Daoy (cell line): ENCODE results near the gene SPOPL. TPM values are rescaled to one million over a fixed set of nuclear protein-coding genes. Genes with fewer than 3 reads are reported as not detected.
A peak's percentile ranks its signal among the peaks of the same experiment; 100 is the strongest.
"Not testable (repeated sequence)": the region's sequence is repeated elsewhere in the genome, so short reads cannot be mapped to it uniquely, and the experiment has no call there.

Experiments used
- DNase-seq: peaks from one replicate; pipeline ENCODE4 v3.0.0-alpha.2; 2015; ENCODE audit warnings: low read depth
- total RNA-seq: library from RNA; depleted of rRNA; stranded (reverse); fragments of >200 nt; shearing (Covaris generic); gene quantifications from 2 replicates; pipeline ENCODE4 v1.2.3, GENCODE V29; 2014

SPOPL gene
- total RNA-seq, 1 experiment from 2014 or later = 11.5 TPM

DNA sequence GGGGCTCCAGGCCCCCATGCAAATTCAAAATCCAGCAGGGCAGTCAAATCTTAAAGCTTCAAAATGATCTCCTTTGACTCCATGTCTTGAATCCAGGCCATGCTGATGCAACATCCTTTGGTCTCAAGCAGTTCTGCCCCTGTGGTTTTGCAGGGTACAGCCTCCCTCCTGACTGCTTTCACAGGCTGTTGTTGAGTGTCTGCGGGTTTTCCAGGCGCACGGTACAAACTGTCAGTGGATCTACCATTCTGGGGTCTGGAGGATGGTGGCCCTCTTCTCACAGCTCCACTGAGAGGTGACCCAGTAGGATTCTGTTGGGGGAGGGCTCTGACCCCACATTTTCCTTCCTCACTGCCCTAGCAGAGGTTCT, 22.1 kb downstream of the SPOPL start:
- DNase-seq = not testable (repeated sequence)

DNA sequence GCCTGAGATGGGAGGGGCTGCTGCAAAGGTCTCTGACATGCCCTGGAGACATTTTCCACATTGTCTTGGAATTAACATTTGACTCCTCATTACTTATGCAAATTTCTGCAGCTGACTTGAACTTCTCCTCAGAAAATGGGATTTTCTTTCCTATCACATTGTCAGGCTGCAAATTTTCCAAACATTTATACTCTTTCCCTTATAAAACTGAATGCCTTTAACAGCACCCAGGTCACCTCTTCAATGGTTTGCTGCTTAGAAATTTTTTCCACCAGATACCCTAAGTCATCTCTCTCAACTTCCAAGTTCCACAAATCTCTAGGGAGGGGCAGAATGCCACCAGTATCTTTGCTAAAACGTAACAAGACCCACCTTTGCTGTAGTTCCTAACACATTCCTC, 22.8 kb downstream of the SPOPL start:
- not testable (repeated sequence) for DNase-seq

DNA sequence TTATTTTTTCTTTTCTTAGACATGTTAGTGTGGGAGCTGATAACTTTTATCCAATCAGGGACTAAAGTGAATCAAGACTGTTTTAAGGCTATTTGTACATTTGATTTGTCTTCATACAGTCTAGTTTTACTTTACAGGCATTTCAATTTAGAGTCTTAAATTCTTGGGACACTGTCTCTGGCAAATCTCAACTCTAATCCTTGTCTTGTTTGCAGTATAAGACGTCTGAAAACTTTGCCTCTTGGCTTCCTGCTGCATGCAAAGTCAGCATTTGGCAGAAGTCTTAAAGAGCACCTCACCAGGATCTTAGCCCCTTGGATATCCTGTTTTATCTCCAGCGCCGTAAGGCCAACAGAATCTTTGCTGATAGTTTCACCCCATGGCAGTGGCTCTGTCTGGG, 30.3 kb downstream of the SPOPL start:
- no peak for DNase-seq

DNA sequence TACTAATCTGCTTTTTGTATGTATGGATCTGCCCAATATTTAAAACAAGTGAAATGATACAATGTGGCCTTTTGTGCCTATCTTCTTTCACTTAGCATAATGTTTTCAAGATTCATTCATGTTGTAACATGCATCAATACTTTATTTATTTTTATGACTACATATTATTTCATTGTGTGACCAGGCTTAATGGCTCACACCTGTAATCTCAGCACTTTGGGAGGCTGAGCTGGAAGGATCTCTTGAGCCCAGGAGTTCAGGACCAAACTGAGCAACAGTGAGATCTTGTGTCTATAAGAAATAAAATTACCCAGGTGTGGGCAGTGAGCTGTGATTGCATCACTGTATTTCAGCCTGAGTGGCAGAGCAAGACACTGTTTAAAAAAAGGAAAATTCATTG, 33.2 kb downstream of the SPOPL start:
- DNase-seq = no peak

DNA sequence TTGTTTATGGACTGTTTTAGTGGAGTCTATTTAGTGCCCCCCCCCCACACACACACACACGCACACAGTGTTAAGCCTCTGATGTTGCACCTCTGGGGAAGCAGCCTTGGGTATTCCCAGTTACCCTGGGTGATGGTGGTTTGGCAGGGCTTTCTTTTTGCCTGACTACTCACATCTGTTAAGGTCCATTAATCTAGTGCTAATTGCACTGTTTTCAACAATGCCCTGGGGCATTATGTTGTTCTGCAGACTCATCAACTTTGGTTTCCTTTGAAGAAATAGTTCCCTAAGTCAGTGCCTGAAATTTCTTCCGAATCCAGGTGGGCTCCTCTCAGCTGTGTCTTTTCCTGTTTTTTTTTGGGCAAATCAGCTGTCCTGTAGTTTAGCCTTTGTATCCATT, 34.7 kb downstream of the SPOPL start:
- DNase-seq = peak; percentile 42

DNA sequence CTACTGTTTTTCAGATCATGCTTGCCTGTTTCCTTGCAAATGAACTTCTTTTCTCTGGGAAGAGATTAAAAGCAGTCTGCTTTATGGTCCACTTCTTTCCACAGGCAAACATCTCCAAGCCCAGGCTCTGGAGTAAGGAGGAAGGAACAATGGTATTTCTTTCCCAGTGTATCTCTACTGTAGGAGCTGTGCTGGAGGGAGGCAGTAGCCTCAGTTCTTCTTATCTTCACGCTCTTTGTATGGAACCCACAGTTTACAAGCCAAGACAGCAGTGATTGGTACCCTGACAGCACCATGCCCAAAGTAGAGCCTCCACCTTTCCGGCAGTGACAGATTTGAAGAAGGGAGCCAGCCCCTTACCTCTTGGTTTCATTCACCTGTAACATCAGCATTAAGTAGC, 35.2 kb downstream of the SPOPL start:
- DNase-seq = no peak

DNA sequence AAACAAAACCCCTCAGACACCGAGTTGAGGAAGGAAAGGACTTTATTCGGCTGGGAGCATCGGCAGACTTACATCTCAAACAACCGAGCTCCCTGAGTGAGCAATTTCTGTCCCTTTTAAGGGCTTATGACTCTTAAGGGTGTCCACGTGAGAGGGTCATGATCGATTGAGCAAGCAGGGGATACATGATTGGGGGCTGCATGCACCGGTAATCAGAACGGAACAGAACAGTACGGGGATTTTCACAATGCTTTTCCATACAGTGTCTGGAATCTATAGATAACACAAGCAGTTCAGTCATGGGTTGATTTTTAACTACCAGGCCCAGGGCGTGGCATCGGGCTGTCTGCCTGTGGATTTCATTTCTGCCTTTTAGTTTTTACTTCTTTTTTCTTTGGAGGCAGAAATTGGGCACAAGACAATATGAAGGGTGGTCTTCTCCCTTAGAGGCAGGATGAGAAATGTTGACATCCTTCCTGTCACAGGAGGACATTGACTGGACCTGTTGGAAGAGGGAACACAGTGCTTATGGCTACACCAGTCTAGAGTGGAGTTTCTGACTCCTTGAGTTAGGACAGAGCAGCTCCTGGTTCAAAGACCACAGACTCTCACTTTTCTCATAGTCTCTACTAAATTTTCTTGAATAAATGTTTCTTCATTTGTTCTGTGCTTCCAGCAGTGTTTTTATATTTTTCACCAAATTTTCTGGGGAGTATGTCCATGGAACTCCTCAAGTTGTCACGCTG, 35.8 kb downstream of the SPOPL start:
- no peak for DNase-seq

DNA sequence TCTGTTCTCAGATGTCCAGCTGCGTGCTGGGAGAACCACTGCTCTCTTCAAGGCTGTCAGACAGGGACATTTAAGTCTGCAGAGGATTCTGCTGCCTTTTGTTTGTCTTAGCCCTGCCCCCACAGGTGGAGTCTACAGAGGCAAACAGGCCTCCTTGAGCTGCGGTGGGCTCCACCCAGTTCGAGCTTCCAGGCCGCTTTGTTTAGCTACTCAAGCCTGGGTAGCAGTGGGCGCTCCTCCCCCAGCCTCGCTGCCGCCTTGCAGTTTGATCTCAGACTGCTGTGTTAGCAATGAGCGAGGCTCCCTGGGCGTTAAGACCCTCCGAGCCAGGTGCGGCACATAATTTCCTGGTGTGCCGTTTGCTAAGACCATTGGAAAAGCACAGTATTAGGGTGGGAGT, 42.6 kb downstream of the SPOPL start:
- DNase-seq = not testable (repeated sequence)

DNA sequence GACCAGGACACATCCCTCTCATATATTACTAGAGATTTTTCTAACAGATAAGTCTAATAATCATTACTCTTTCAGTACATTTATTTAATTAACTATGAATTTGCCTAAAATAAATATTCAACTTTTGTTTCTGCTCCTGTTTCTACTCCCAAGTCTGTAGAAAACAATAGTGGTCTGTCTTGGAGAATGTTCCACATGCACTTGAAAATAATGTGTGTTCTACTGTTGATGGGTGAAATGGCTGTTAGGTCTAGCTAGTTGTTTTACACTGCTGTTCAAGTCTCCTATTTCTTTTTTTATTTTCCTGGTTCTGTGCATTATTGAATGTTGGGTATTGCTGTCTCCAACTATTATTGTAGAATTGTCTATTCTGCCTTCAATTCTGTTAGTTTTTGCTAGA, 47.2 kb downstream of the SPOPL start:
- DNase-seq = no peak

DNA sequence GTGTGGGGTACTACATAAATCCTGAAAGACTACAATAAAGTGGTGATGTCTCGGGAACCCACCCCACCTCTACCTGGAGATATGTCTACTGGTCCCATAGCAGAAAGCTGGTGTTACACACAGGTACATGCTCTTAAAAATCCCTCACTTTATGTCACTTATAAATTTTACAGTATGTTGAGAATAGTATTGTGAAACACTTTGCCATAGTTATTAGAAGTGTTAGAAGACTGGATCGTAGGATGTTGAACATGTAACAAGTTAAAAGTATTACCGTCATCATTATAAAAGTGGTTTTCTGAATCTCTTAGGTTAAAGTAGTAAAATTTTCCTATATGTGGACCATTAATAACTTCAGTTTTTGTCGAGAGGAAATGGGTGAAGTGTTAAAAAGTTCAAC, 48.6 kb downstream of the SPOPL start:
- no peak for DNase-seq

DNA sequence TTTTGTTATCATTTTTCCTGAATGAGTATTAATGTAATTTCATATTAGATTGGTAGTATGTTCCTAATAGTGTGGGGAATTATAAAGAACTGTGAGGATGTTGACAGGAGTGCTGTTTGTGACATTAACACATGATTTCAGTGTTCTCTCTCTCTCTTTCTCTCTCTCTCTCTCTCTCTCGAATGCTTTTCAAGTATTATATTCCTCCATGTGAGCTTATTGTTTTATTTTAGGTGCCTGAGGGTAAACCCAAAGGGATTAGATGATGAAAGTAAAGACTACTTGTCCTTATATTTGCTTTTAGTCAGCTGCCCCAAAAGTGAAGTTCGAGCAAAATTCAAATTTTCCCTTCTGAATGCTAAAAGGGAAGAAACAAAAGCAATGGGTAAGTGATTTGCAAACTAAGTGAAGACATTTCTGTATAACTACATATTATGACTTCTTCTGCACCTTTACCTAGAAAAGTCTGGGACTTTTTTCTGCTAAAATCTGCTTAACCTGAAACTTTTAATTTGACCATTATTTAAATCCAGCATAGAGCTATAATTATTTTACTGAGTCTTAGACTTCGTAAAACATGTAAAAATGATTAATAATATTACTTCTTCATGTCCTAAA, 49.2 kb downstream of the SPOPL start:
- DNase-seq = no peak

DNA sequence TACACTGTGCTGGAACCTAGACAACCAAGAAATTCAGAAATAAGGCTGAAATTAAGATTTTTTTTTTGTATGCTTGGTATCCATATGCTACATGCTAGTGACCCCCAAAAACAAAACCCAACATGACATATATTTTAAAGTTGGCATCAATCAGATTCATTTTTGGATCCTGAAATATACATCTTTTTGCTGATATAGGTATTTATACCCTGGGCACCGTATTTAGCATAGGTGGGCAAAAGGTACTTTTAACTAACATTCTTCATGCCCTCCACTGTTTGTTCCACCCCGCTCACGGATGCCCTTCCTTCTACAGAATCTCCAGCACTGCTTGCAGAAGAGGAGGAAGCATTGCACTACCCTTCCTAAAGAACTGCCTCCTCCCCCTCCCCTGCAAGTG, 52.6 kb downstream of the SPOPL start:
- no peak for DNase-seq

DNA sequence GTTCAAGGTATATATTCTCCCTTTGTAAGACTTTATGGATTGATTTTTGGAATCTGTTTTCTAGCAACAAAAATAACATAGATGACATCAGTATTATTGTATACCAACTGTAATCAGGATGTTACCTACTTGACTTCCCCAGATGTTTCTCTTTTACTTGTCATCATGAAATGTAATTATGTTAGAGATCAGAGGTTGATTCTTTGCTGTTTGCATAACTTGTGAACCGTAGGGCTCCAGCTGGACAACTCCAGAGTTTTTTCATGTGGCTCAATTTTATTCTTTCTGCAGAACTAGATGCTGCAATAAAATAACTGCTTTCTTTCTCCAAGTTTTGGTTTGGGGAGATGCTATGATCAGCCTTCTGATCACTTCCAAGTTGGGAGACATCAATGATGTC, 58.1 kb downstream of the SPOPL start:
- no peak for DNase-seq

DNA sequence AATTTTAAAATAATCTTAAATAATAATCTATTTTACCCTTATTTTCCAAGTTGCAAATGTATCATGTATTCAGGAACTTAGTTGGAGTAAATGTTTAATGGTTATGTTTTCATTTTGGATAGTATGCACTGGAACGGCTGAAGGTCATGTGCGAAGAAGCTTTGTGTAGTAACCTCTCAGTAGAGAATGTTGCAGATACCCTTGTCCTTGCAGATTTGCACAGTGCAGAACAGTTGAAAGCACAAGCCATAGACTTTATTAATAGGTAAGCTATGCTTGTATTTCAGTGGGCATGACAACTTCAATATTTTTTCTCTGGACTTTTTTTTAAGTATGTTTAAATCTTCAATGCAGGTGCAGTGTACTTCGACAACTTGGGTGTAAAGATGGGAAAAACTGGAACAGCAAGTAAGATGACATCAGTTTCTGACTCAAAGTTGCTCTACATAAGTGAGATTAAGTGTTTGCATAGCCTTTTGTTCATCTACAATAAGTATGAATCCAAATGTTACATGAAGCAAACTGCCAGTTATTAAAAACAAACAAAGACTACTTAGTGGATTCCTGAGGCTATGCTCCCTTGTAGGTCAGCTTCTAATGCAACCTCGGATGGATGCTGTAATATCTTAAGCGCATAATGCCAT, 63.1 kb downstream of the SPOPL start:
- no peak for DNase-seq

DNA sequence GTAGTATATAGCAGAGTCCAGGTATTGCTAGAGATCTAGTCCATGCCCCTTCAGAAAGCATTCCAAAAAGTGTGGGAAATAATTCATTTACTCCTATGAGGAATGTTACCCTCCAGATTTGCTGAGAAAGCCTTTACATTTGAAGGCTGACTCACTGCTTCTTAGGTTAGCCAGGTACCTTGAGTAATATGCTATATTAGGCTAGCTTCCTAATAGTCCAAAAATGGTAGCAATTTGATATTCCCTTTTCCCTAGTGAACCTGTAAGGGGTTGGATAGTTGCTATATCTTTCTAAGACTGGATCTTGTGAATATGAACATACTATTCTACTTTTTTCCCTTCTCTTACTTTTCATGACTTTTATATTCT, 63.6 kb downstream of the SPOPL start:
- DNase-seq = no peak

DNA sequence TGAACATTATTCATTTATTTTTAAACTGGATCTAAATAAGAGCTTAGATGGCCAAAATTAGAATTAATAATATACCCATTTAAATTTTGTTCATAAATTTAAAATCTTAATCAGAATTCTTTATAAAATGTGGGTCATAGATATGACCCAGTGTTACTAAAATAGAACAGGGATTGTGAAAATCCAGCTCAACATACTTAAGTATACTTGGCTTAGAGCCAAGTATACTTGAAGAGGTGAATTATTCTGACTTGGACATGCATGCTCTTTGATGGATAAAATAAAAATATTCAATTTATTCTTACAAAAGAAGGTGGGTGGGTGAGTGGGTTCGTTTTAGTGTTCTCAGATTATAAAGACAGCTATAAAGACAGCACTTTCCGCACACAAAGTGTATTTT, 70.7 kb downstream of the SPOPL start:
- DNase-seq = no peak

DNA sequence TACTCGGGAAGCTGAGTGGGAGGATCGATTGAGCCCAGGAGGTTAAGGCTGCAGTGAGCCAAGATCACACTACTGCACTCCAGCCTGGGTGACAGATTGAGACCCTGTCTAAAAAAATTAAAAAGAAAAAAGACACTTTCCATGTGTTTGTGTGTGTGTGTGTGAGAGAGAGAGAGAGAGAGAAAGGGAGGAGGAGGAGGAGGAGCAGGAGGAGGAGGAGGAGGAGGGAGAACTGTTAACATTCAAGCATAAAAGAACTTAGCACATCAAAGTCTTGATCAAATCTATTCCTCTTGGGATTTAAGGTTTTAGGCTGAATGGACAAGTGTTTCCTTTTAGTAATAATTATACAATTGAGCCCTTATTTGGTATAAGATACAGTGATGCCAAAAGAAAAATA, 75.5 kb downstream of the SPOPL start:
- no peak for DNase-seq

DNA sequence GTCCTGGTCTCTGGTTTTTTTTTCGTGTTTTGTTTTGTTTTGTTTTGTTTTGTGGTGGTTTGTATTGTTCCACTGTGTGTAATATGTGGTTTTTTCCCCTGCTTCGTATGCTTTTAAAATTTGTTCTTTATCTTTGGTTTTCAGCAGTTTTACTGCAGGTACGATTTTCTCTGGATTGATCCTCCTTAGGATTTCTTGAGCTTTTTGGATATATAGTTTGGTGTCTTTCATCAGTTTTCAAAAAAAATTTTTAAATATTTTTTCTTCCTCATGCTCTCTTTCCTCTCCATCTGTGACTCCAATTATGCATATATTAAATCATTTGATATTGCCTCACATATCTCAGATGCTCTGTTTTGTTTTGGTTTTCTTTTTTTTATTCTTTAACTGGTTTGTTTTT, 78.0 kb downstream of the SPOPL start:
- no peak for DNase-seq

DNA sequence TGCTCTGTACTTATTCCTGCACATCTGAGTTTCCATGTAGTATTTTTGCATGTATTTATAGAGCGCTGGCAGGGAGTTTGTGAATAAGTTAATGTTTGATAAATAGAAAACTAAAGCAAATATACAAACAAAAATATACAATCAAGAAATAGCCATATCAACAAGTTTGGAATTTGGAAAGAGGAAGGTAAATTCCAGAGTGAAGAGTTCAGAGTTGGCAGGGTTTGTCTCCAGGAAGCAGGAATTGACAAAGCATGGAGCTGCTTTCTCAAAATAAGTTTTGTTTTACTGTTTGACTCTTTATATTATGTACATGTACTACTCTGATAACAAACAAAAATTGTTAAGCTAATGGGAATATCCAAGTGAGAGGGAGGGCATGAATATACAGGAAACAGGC, 80.3 kb downstream of the SPOPL start:
- DNase-seq = no peak

DNA sequence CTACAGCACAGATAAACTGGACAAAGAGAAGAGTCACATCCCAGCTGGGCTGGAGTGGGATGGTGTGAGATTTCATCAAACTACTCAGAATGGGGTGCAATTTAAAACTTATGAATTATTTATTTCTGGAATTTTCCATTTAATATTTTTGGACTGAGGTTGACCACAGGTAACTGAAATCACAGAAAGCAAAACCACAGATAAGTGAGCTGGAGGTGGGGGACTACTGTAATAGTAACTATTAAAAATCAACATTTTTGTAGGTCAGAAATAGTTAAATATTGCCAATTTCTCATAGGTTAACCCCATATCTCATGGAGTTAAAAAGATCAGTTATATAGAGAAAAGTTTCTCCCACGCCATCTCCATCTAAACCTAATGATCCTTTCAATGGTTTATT, 88.1 kb downstream of the SPOPL start:
- no peak for DNase-seq

DNA sequence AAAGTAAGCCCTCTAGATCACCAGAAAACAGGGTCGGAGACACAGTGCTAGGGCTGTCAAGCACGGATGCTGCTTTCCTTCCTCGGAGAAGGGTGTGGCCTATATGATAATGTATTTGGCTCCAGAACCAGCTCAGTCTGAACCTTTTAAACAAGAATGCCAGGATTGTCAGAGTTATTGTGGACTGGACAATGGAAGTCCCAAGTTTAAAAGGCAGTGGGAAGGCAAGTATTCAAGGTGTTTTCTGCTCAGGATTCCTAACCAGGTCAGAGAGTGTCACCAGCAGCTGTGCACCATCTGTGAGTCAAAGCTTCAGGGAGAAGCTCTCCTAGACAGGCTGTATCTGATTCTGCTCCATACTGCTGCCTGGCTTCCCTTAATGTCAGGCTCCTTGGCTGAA, 94.8 kb downstream of the SPOPL start:
- no peak for DNase-seq

DNA sequence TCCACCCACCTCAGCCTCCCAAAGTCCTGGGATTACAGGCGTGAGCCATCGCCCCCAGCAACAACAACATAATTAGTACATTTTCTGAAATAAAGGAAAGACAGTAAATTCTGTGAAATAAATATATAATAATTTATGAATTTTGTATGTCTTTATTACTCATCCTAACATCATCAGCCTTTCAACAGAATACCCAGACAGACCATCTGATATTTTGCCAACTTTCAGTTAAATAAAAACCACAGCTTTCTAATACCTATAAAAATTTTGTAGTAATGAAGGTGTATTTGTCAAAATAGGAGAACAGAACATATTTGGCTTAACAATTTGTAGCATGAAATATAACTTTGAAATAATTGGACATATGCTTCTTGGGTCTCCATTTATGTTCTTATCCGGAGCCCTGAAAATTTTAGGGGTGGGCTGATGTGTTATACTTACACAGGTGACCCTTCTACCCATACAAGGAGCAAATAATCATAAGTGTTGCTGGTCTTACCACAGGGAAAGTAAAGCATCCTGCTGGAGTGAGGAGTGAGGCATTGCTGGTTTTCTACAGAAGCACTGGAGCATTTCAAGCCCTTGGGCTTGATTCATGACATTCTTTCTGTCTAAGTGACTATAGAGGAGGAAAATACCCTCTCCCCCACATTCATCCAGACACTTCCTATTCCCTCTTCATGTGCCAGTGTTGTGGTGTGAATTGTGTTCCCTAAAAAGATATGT, 99.3 kb downstream of the SPOPL start:
- DNase-seq = no peak
